Measurements from ENCODE around the gene BANP. TPM values are rescaled to one million over a fixed set of nuclear protein-coding genes. Genes with fewer than 3 reads are reported as not detected.

The BANP gene
- total RNA-seq, 1 experiment from 2014 or later = 22.6 TPM

GRCh38 chr16:87966064-87966645 lies 14.9 kb downstream of the BANP start:
- H3K4me1 ChIP-seq (ENCODE audit: control insufficient read depth, insufficient read depth, low read length) = peaks cover 13% of the 10 kb centered on the region
- DNase-seq (ENCODE audit: low read depth, low spot score) (no peak), ATAC-seq (no peak)
- H3K27me3 ChIP-seq (ENCODE audit: control insufficient read depth, insufficient read depth, low read length) = no peaks in the 10 kb centered on the region
- ChIA-PET CTCF (no interaction called here), POLR2A (no interaction called here)
- no peaks in the 10 kb centered on the region for H3K9me3 ChIP-seq (ENCODE audit: control insufficient read depth, insufficient read depth, low read depth, low read length)
- no peak for TF ChIP-seq REST (IDR thresholded peaks at IDR 0.05; ENCODE audit: insufficient read depth in 1 of 2, low read depth in 2 of 2, low read length in 1 of 2)
- no peaks in the 10 kb centered on the region for H3K36me3 ChIP-seq (ENCODE audit: control insufficient read depth, insufficient read depth, low read length)
- intact Hi-C loops (cut with micrococcal nuclease; ENCODE audit: unreplicated experiment) (no loop called here), in situ Hi-C loops (cut with HindIII; ENCODE audit: low pct_unique_long_range_greater_than_20kb, low sequenced_read_pairs) (no loop called here)
- H3K4me3 ChIP-seq (ENCODE audit: low read depth in 2 of 2, low read length in 2 of 2) = no peak overlapping the region
- no peak overlapping the region; the same call in 1 of the 2 replicates for H3K27ac ChIP-seq (ENCODE audit: low read length)
- no TSS peak for BruUV-seq (replicated peaks)

GRCh38 chr16:87966685-87967185 lies 15.5 kb downstream of the BANP start:
- TF ChIP-seq, protein P1, sequence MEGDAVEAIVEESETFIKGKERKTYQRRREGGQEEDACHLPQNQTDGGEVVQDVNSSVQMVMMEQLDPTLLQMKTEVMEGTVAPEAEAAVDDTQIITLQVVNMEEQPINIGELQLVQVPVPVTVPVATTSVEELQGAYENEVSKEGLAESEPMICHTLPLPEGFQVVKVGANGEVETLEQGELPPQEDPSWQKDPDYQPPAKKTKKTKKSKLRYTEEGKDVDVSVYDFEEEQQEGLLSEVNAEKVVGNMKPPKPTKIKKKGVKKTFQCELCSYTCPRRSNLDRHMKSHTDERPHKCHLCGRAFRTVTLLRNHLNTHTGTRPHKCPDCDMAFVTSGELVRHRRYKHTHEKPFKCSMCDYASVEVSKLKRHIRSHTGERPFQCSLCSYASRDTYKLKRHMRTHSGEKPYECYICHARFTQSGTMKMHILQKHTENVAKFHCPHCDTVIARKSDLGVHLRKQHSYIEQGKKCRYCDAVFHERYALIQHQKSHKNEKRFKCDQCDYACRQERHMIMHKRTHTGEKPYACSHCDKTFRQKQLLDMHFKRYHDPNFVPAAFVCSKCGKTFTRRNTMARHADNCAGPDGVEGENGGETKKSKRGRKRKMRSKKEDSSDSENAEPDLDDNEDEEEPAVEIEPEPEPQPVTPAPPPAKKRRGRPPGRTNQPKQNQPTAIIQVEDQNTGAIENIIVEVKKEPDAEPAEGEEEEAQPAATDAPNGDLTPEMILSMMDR (IDR thresholded peaks at IDR 0.05) = no peak
- no peak for TF ChIP-seq TCF7L2 (IDR thresholded peaks at IDR 0.05; ENCODE audit: low read depth, low read length)
- TF ChIP-seq REST (IDR thresholded peaks at IDR 0.05; ENCODE audit: insufficient read depth in 1 of 2, low read depth in 2 of 2, low read length in 1 of 2) = no peak
- no peak for TF ChIP-seq POLR2AphosphoS5 (IDR thresholded peaks at IDR 0.05; ENCODE audit: low read depth, low read length)
- TF ChIP-seq SIN3A (IDR thresholded peaks at IDR 0.05; ENCODE audit: borderline replicate concordance, insufficient read depth, low read depth, low read length) = no peak
- Histone ChIP-seq H3K4me3 (ENCODE audit: low read depth in 2 of 2, low read length in 2 of 2) (no peak overlapping the region), H3K27ac (ENCODE audit: low read length) (peak overlapping the region; percentile 21; the same call in 1 of the 2 replicates), H3K36me3 (ENCODE audit: control insufficient read depth, insufficient read depth, low read length) (no peaks in the 10 kb centered on the region), H3K9me3 (ENCODE audit: control insufficient read depth, insufficient read depth, low read depth, low read length) (peaks cover 2% of the 10 kb centered on the region; the same call in 1 of the 2 replicates), H3K4me1 (ENCODE audit: control insufficient read depth, insufficient read depth, low read length) (peaks cover 13% of the 10 kb centered on the region), H3K27me3 (ENCODE audit: control insufficient read depth, insufficient read depth, low read length) (no peaks in the 10 kb centered on the region)
- CTCF ChIA-PET = no interaction called here
- ATAC-seq (peak; percentile 82), DNase-seq (ENCODE audit: low read depth, low spot score) (no peak)
- in situ Hi-C loops (cut with HindIII; ENCODE audit: low pct_unique_long_range_greater_than_20kb, low sequenced_read_pairs) = no loop called here
- no TSS peak for BruUV-seq (replicated peaks)
- intact Hi-C loops (cut with micrococcal nuclease; ENCODE audit: unreplicated experiment) = no loop called here
- POLR2A ChIA-PET = interaction anchor here (0.6 kb wide), 1 partner anchor 14 kb away, joined by 9 read pairs; no protein-coding TSS in a partner anchor
